Stimulated activated CD8-positive, alpha-beta memory T cell treated with anti-CD3 and anti-CD28 coated beads, Interleukin-7, amount 100 ng/mL, for 24 hours (primary cell): ENCODE data around the gene VPS39.

ENCODE experiments used
- DNase-seq: peaks from one replicate; pipeline ENCODE4 v3.0.0-alpha.2; 2020; ENCODE audit warnings: low read depth

Gene VPS39

GRCh38 chr15:42128476-42128875 is 79.6 kb downstream of the VPS39 start:
- DNase-seq, result no peak

- DNase-seq, result no peak
Observed at GRCh38 chr15:42123546-42123945, 84.6 kb downstream of the VPS39 start.

- DNase-seq, result no peak
Observed at GRCh38 chr15:42121682-42122081, 86.4 kb downstream of the VPS39 start.

GRCh38 chr15:42121021-42121420 is 87.1 kb downstream of the VPS39 start:
- no peak for DNase-seq

GRCh38 chr15:42120285-42120684 is 87.8 kb downstream of the VPS39 start:
- DNase-seq, result no peak

DNA sequence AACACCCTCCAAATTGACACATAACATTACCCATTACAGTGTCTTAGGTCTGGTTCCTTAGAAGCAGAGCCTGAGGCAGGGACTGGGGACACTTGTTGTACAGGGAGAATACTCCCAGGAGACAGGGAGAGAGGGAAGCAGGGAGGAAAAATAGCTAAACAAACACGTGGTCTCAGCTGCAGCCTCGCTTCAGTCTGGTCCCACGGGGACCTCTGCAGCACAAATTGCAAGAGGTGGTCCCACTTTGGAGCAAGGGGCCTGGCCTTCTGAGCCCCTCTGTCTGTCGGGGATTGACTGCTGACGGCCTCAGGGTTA is 88.7 kb downstream of the VPS39 start:
- no peak for DNase-seq

GRCh38 chr15:42118650-42119445 is 89.3 kb downstream of the VPS39 start:
- no peak for DNase-seq

DNA sequence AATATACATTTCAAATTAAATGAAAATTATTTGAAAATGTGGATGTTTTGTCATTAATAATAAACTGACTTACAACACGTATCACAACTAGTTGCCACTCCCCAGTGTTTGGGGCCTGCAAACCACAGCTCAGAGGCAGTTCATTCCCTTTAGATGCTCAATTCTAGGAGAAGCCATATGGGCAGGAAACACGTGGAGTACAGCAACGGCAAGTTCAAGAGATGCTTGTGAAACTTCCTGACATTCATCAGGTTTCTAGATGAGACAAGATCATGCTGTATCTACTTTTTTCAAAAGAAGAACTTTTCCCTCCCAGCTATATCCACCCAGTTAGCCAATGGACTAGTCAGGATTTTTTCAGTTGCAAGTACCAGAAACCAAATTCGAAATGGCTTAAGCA is 96.2 kb downstream of the VPS39 start:
- DNase-seq, result no peak

DNA sequence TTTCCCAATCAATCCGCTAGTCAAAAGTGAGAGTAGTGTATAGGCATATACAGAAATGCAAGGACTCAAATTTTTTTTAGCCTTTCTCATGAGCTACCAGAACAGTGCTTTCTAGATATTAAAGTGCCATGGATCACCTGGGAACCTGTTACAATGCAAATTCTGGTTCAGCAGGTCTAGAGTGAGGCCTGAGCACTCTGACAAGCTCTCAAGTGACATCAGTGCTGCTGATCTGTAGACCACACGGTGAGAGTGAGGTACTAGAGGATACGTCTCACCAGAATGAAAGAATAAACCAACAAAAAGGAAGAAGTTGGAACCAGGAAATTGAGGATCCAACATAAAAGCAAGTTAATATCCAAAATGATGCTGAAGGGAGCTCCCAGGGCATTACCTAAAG is 97.7 kb downstream of the VPS39 start:
- no peak for DNase-seq

GRCh38 chr15:42108806-42109205 is 99.3 kb downstream of the VPS39 start:
- DNase-seq, result no peak
